AG08395 (cell line): Measurements from ENCODE around the gene DOCK8.

Source experiments
- DNase-seq: peaks from one replicate; pipeline ENCODE4 v3.0.0; 2012; ENCODE audit warnings: mixed read lengths, low spot score

Gene DOCK8

GRCh38 chr9:503881-504852 lies 289.5 kb downstream of the DOCK8 start, which contains the start of gene KANK1:
KANK1 (plus strand) TSS chr9:504695.
- DNase-seq, result peak; percentile 75

GRCh38 chr9:504921-505740 lies 290.5 kb downstream of the DOCK8 start:
- peak; percentile 6 for DNase-seq

- no peak for DNase-seq
Measured at GRCh38 chr9:505741-506059, 291.0 kb downstream of the DOCK8 start.

GRCh38 chr9:506281-506680 lies 291.6 kb downstream of the DOCK8 start:
- no peak for DNase-seq

- no peak for DNase-seq
Measured at GRCh38 chr9:511861-512260, 297.2 kb downstream of the DOCK8 start.

GRCh38 chr9:512555-513272 lies 298.0 kb downstream of the DOCK8 start:
- no peak for DNase-seq
